ENCODE measurements around the gene GDA. TPM values are rescaled to one million over a fixed set of nuclear protein-coding genes. Genes with fewer than 3 reads are reported as not detected.

Gene GDA
- total and polyA plus RNA-seq, 10 donors: 0.02 to 0.19 (median 0.05) TPM; not detected in 6

DNA sequence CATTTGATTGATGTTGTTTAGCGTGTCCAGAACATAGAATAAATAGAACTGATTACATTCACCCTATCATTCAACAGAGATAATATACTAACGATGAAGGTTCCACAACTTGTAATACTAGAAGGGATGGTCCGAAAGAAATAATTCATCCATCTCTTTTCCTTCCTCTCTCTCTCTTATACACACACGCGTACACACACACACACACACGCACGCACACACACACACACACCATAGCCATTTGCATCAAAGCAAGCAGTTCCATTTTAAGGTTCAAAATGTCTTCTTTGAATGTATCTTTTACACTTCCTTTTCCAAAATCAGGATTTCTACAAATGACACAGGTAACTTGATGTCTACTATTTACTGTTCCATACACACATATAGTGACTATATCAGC is 887 bp downstream of the GDA start:
- no peak for TF ChIP-seq POLR2A (IDR thresholded peaks at IDR 0.05)
- TF ChIP-seq, protein P1, sequence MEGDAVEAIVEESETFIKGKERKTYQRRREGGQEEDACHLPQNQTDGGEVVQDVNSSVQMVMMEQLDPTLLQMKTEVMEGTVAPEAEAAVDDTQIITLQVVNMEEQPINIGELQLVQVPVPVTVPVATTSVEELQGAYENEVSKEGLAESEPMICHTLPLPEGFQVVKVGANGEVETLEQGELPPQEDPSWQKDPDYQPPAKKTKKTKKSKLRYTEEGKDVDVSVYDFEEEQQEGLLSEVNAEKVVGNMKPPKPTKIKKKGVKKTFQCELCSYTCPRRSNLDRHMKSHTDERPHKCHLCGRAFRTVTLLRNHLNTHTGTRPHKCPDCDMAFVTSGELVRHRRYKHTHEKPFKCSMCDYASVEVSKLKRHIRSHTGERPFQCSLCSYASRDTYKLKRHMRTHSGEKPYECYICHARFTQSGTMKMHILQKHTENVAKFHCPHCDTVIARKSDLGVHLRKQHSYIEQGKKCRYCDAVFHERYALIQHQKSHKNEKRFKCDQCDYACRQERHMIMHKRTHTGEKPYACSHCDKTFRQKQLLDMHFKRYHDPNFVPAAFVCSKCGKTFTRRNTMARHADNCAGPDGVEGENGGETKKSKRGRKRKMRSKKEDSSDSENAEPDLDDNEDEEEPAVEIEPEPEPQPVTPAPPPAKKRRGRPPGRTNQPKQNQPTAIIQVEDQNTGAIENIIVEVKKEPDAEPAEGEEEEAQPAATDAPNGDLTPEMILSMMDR (IDR thresholded peaks at IDR 0.05 in 8 of 11, conservative IDR thresholded peaks at IDR 0.05 in 3 of 11): no peak
- TF ChIP-seq POLR2AphosphoS5 (IDR thresholded peaks at IDR 0.05): no peak
- intact Hi-C loops (cut with DNase I; ENCODE audit: low total_unique reads): no loop called here
- H3K4me1 ChIP-seq: peaks cover 5 to 13% (median 10%) of the 10 kb centered on the region in 6 donors
- no peaks in the 10 kb centered on the region for H3K36me3 ChIP-seq
- no peak for DNase-seq
- H3K27ac ChIP-seq: no peak overlapping the region
- H3K9me3 ChIP-seq: peaks cover 0 to 4% (median 0%) of the 10 kb centered on the region in 8 donors
- H3K4me3 ChIP-seq: no peak overlapping the region
- peaks cover 0 to 48% (median 21%) of the 10 kb centered on the region in 7 donors for H3K27me3 ChIP-seq (replicated peaks in 1 of 7)
- WGBS, 5 donors: 70 to 82% (median 77%) methylated on average over 7 of the region's 7 CpGs

DNA sequence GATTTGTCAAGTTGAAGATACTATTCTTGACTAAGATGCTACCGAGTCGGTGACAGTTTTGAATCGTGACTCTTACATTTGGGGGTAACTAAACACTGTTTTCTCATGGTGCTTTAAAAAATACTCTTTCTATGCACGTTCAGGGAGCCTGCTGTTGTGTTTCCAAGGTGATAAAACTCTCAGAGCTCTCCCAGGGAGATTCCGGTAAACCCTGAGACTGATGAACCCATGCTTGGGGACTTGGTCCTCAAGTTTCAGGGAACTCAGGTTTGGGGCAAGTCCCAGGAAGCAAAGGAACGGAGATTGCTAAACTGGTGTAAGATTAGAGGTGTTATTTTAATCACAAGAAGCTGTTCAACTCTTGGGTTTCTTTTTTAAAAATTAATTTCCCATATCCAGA is 1.4 kb downstream of the GDA start:
- Histone ChIP-seq H3K4me1 (peaks cover 5 to 13% (median 10%) of the 10 kb centered on the region in 6 donors), H3K27ac (no peak overlapping the region), H3K27me3 (replicated peaks in 1 of 7) (peaks cover 0 to 47% (median 21%) of the 10 kb centered on the region in 7 donors), H3K36me3 (no peaks in the 10 kb centered on the region), H3K9me3 (peaks cover 0 to 8% (median 0%) of the 10 kb centered on the region in 8 donors), H3K4me3 (no peak overlapping the region)
- no peak for DNase-seq
- 69 to 81% (median 75%) methylated on average over 6 of the region's 6 CpGs for WGBS, 5 donors
- no peak for TF ChIP-seq POLR2A (IDR thresholded peaks at IDR 0.05)
- TF ChIP-seq, protein P1 (IDR thresholded peaks at IDR 0.05 in 8 of 11, conservative IDR thresholded peaks at IDR 0.05 in 3 of 11): no peak
- no peak for TF ChIP-seq POLR2AphosphoS5 (IDR thresholded peaks at IDR 0.05)
- intact Hi-C loops (cut with DNase I; ENCODE audit: low total_unique reads): no loop called here

DNA sequence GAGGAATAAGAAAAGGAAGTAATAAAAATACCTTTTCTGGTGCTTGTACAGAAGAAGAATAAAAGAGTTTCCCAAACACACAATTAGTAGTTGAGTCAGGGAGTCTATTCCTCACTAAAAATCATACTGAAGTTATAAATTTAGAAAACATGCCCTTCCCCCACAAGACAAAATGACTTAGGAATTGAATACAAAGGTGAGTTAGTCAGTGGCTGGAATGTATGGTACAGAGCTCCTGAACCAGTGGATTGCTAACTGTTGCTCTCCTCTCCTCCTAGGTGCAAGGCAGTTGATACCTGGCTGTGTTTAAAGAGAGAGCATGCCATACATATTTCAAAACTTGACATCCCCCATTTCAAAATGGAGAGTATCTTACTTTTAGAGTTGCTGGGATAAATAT is 1.9 kb downstream of the GDA start:
- Histone ChIP-seq H3K9me3 (peaks cover 0 to 8% (median 0%) of the 10 kb centered on the region in 8 donors), H3K4me3 (no peak overlapping the region), H3K27ac (no peak overlapping the region), H3K27me3 (replicated peaks in 1 of 7) (peaks cover 0 to 43% (median 21%) of the 10 kb centered on the region in 7 donors), H3K4me1 (peaks cover 5 to 13% (median 10%) of the 10 kb centered on the region in 6 donors), H3K36me3 (no peaks in the 10 kb centered on the region)
- no peak for DNase-seq
- TF ChIP-seq POLR2AphosphoS5 (IDR thresholded peaks at IDR 0.05) (no peak), POLR2A (IDR thresholded peaks at IDR 0.05) (no peak)
- TF ChIP-seq, protein P1 (IDR thresholded peaks at IDR 0.05 in 8 of 11, conservative IDR thresholded peaks at IDR 0.05 in 3 of 11): no peak
- intact Hi-C loops (cut with DNase I; ENCODE audit: low total_unique reads): no loop called here

DNA sequence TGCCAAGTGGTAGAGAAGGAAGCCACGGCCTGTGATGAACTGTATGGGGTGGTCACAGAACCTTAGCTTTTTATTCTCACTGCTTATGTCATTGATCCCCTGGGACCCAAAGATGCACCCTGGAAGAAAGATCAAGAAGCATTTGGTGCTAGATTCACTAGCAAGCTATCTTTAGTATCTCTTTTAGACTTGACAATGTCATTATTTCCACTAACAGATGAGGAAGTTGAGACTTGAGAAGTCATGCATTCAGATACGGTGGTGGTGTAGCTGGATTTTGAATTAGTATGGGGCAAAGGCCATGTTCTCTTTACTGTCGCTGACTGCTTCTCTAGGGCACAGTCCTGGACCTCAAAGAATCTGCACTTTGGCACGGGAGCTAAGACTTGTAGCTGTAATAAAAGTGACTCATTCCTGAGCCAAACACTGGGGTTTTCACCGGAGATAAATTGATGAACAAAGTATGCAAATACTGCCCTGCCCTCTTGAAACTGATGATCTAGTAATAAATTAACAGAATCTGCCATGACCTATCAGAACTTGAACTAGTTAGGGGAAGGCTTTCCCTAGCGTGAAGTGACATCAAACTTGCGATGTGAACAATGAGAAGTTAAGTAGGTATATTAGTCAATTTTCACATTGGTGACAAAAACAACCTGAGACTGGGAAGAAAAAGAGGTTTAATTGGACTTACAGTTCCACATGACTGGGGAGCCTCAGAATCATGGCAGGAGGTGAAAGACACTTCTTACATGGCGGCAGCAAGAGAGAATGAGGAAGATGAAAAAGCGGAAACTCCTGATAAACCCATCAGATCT is 5.4 kb downstream of the GDA start:
- Histone ChIP-seq H3K4me3 (no peak overlapping the region), H3K27ac (no peak overlapping the region), H3K9me3 (peaks cover 0 to 8% (median 0%) of the 10 kb centered on the region in 8 donors), H3K27me3 (replicated peaks in 1 of 7) (peaks cover 0 to 11% (median 4%) of the 10 kb centered on the region in 7 donors), H3K4me1 (peaks cover 0 to 5% (median 1%) of the 10 kb centered on the region in 6 donors), H3K36me3 (no peaks in the 10 kb centered on the region)
- intact Hi-C loops (cut with DNase I; ENCODE audit: low total_unique reads): no loop called here
- WGBS, 5 donors: 67 to 74% (median 72%) methylated on average over 9 of the region's 9 CpGs
- TF ChIP-seq POLR2AphosphoS5 (IDR thresholded peaks at IDR 0.05): no peak
- TF ChIP-seq POLR2A (IDR thresholded peaks at IDR 0.05): no peak
- TF ChIP-seq, protein P1 (IDR thresholded peaks at IDR 0.05 in 8 of 11, conservative IDR thresholded peaks at IDR 0.05 in 3 of 11): no peak
- no peak for DNase-seq
